HepG2 (cell line): ENCODE measurements around the gene AFF2. TPM values are rescaled to one million over a fixed set of nuclear protein-coding genes. Genes with fewer than 3 reads are reported as not detected.

Source experiments
- ATAC-seq: fragments of 200-7000 bp; cut with Tn5 transposase; 3 replicates; pipeline ENCODE4 v1.9.1; 2020; ENCODE audit warnings: mild to moderate bottlenecking, moderate library complexity
- BruUV-seq: library from RNA; stranded (reverse); fragments of 400-500 nt; replicated peaks from 2 replicates; lab custom pipeline; 2021; lab: Mats Ljungman, UMichigan
- CTCF ChIA-PET: fragments of 300-600 bp; formaldehyde crosslinking; extraction: SDS; loops from one replicate; lab custom pipeline; 2021; ENCODE audit warnings: low total read pairs, inconsistent platforms, low intra/inter-chr PET ratio; lab: Yijun Ruan, JAX
- POLR2A ChIA-PET: fragments of 350-600 bp; sonication (Branson Sonifier 250); formaldehyde crosslinking; loops from one replicate; lab custom pipeline; 2020; ENCODE audit warnings: antibody characterized with exemption, inconsistent platforms; lab: Yijun Ruan, JAX
- DNase-seq: peaks from one replicate; pipeline ENCODE4 v3.0.0-alpha.2; 2015; ENCODE audit warnings: low spot score
- FAIRE-seq: peaks from 3 replicates; lab custom pipeline; 2011; peaks lifted over from hg19 to GRCh38; lab: Jason Lieb, UNC
- H2AFZ ChIP-seq: one replicate; pipeline ENCODE4 v1.6.1; 2011; ENCODE audit warnings: low read length, inconsistent platforms
- H3K27ac ChIP-seq: fragments of 300-600 bp; 3 replicates; pipeline ENCODE4 v1.8.0; 2011; ENCODE audit warnings: mixed run types, mild to moderate bottlenecking, mixed read lengths, low read length, inconsistent platforms; ENCODE audit not compliant: insufficient read depth; ENCODE audit errors: extremely low read length
- H3K27me3 ChIP-seq, 2 experiments: fragments of 200-600 bp in 1 of 2; 2 replicates in 1 of 2; 3 replicates in 1 of 2; pipeline versions ENCODE4 v1.6.0 to v1.8.0; 2011; ENCODE audit warnings: low read length in 2 of 2, mild to moderate bottlenecking in 2 of 2, moderate library complexity in 2 of 2, inconsistent platforms in 1 of 2; ENCODE audit not compliant: insufficient read depth in 2 of 2, control insufficient read depth in 1 of 2
- H3K36me3 ChIP-seq, 2 experiments: fragments of 200-600 bp in 1 of 2; replicated peaks in 1 of 2; 2 replicates in 1 of 2; 3 replicates in 1 of 2; pipeline versions ENCODE4 v1.5.1 to v1.8.0; 2011; ENCODE audit warnings: low read length in 2 of 2, inconsistent platforms in 1 of 2; ENCODE audit not compliant: insufficient read depth in 2 of 2, control insufficient read depth in 1 of 2
- H3K4me1 ChIP-seq: 2 replicates; pipeline ENCODE4 v1.5.1; 2012; ENCODE audit warnings: low read length, inconsistent platforms; ENCODE audit not compliant: insufficient read depth
- H3K4me2 ChIP-seq: 2 replicates; pipeline ENCODE4 v1.6.0; 2011; ENCODE audit warnings: low read depth, low read length, inconsistent platforms
- H3K4me3 ChIP-seq, 3 experiments: fragments of 200-600 bp in 1 of 3; sonication (generic), shearing (Covaris generic) in 1 of 3; replicated peaks in 1 of 3; 2 replicates each; pipeline ENCODE4 v1.5.1; 2011 to 2016; ENCODE audit warnings: low read length in 3 of 3, inconsistent platforms in 2 of 3, low read depth in 2 of 3, mild to moderate bottlenecking in 2 of 3, control low read depth in 1 of 3, mixed read lengths in 1 of 3; ENCODE audit not compliant: insufficient read depth in 1 of 3
- H3K79me2 ChIP-seq: one replicate; pipeline ENCODE4 v1.6.1; 2011; ENCODE audit warnings: low read length, inconsistent platforms; ENCODE audit not compliant: insufficient read depth
- H3K9ac ChIP-seq: 2 replicates; pipeline ENCODE4 v1.6.0; 2011; ENCODE audit warnings: mild to moderate bottlenecking, low read depth, low read length, inconsistent platforms; ENCODE audit not compliant: insufficient read depth
- H3K9me3 ChIP-seq: 2 replicates; pipeline ENCODE4 v1.5.1; 2012; ENCODE audit warnings: mild to moderate bottlenecking, low read length
- H4K20me1 ChIP-seq: 2 replicates; pipeline ENCODE4 v1.6.0; 2011; ENCODE audit warnings: inconsistent platforms, mild to moderate bottlenecking, low read length, moderate library complexity; ENCODE audit not compliant: insufficient read depth
- ARID3A ChIP-seq: IDR thresholded peaks from 2 replicates; pipeline ENCODE4 v1.6.1; 2012; ENCODE audit warnings: low read depth, low read length, improper control_type of control experiment
- DNMT3B ChIP-seq: conservative IDR thresholded peaks from 2 replicates; pipeline ENCODE4 v1.6.1; 2016; ENCODE audit warnings: missing biosample characterization, control low read depth
- EZH2 ChIP-seq: conservative IDR thresholded peaks from 2 replicates; pipeline ENCODE4 v1.6.1; 2012; ENCODE audit warnings: mild to moderate bottlenecking, low read depth, low read length, moderate library complexity
- MTF1 ChIP-seq: sonication (generic); formaldehyde crosslinking; IDR thresholded peaks from 2 replicates; pipeline ENCODE4 v1.5.0; 2020; ENCODE audit warnings: missing genetic modification reagents
- SMAD9 ChIP-seq: sonication (generic); formaldehyde crosslinking; IDR thresholded peaks from 2 replicates; pipeline ENCODE4 v1.5.1; 2020; ENCODE audit warnings: mild to moderate bottlenecking, missing genetic modification reagents
- SRY ChIP-seq: sonication (generic); formaldehyde crosslinking; IDR thresholded peaks from 2 replicates; pipeline ENCODE4 v1.8.0; 2022; ENCODE audit warnings: mild to moderate bottlenecking, missing genetic modification reagents
- TBX3 ChIP-seq: fragments of 450-650 bp; IDR thresholded peaks from 2 replicates; pipeline ENCODE4 v1.6.1; 2017; ENCODE audit warnings: antibody characterized with exemption, mild to moderate bottlenecking, inconsistent platforms, borderline replicate concordance
- TEF ChIP-seq: sonication (generic); formaldehyde crosslinking; IDR thresholded peaks from 2 replicates; pipeline ENCODE4 v1.5.0; 2020; ENCODE audit warnings: missing genetic modification reagents
- ZBED4 ChIP-seq: sonication (generic); formaldehyde crosslinking; IDR thresholded peaks from 2 replicates; pipeline ENCODE4 v1.4.0; 2020; ENCODE audit warnings: missing genetic modification reagents, borderline replicate concordance
- ZNF274 ChIP-seq: sonication (generic); formaldehyde crosslinking; IDR thresholded peaks from 2 replicates; pipeline ENCODE4 v1.5.1; 2020; ENCODE audit warnings: mild to moderate bottlenecking, missing genetic modification reagents
- ZNF30 ChIP-seq: sonication (generic); formaldehyde crosslinking; IDR thresholded peaks from 2 replicates; pipeline ENCODE4 v1.5.0; 2020; ENCODE audit warnings: mild to moderate bottlenecking, missing genetic modification reagents
- ZNF7 ChIP-seq: IDR thresholded peaks from 2 replicates; pipeline ENCODE4 v1.6.1; 2016; ENCODE audit warnings: missing biosample characterization, missing genetic modification reagents
- in situ Hi-C: cut with HindIII; loops from 2 replicates; pipeline ENCODE4 v1.10.0; 2017; ENCODE audit warnings: low pct_unique_long_range_greater_than_20kb; ENCODE audit not compliant: extremely low pct_ligation_motif_present
- intact Hi-C: fragments of 100-400 bp; cut with micrococcal nuclease; formaldehyde crosslinking; loops from one replicate; pipeline ENCODE4 v1.10.0; 2022; ENCODE audit not compliant: unreplicated experiment
- polyA plus RNA-seq, 8 experiments: library from polyadenylated mRNA; depleted of rRNA in 3 of 8; stranded (reverse) in 7 of 8; unstranded in 1 of 8; fragments of >200 nt; fragmentation: Illumina TruSeq in 4 of 8; extraction: Trizol in 4 of 8; gene quantifications; 2 replicates each; pipeline versions ENCODE4 v1.2.1 to v1.2.3, GENCODE V29; 2011 to 2016; ENCODE audit warnings: low read depth in 4 of 8, missing spikeins in 1 of 8, mixed read lengths in 1 of 8; ENCODE audit not compliant: insufficient read depth in 1 of 8
- total RNA-seq, 5 experiments: library from RNA; depleted of rRNA; stranded (reverse); fragments of >200 nt; fragmentation: Illumina TruSeq; extraction: Trizol; gene quantifications; 2 replicates each; pipeline ENCODE4 v1.2.3, GENCODE V29; 2016; ENCODE audit warnings: low read depth in 1 of 5
- TF ChIP-seq, protein P1 (sequence below): sonication (generic); formaldehyde crosslinking; IDR thresholded peaks from 2 replicates; pipeline ENCODE4 v1.8.1; 2023; ENCODE audit warnings: mild to moderate bottlenecking, moderate library complexity, missing genetic modification reagents
- TF ChIP-seq, protein P2 (sequence below): sonication (generic); formaldehyde crosslinking; IDR thresholded peaks from 2 replicates; pipeline ENCODE4 v1.4.0; 2020; ENCODE audit warnings: missing genetic modification reagents, borderline replicate concordance

The AFF2 gene
- total and polyA plus RNA-seq, 2 of the 13 experiments (the other 11 are each of a cell fraction or from before 2014, with no cell fraction given) = not detected

- CTCF ChIA-PET = no interaction called here
- no TSS peak for BruUV-seq
- intact Hi-C loops = no loop called here
- TF ChIP-seq ZBED4 (CRISPR knock-in tag) = no peak
- TF ChIP-seq, protein P1, sequence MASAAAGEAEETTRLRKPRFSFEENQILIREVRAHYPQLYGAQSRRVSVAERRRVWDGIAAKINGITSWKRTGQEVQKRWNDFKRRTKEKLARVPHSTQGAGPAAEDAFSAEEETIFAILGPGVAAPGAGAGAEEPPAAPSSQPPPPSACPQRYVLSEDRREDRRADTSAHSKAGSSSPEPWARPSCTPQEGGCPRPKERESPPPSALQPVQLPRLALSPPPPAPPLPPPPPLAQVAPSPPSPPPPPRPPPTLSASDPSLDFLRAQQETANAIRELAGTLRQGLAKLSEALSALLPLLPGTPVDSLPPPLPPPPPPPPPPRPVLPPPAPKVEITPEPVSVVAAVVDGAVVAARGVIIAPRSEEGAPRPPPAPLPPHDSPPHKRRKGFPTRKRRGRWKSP (CRISPR knock-in tag) = no peak
- no peak for TF ChIP-seq ZNF30 (CRISPR knock-in tag)
- no peak for TF ChIP-seq EZH2
- TF ChIP-seq, protein P2, sequence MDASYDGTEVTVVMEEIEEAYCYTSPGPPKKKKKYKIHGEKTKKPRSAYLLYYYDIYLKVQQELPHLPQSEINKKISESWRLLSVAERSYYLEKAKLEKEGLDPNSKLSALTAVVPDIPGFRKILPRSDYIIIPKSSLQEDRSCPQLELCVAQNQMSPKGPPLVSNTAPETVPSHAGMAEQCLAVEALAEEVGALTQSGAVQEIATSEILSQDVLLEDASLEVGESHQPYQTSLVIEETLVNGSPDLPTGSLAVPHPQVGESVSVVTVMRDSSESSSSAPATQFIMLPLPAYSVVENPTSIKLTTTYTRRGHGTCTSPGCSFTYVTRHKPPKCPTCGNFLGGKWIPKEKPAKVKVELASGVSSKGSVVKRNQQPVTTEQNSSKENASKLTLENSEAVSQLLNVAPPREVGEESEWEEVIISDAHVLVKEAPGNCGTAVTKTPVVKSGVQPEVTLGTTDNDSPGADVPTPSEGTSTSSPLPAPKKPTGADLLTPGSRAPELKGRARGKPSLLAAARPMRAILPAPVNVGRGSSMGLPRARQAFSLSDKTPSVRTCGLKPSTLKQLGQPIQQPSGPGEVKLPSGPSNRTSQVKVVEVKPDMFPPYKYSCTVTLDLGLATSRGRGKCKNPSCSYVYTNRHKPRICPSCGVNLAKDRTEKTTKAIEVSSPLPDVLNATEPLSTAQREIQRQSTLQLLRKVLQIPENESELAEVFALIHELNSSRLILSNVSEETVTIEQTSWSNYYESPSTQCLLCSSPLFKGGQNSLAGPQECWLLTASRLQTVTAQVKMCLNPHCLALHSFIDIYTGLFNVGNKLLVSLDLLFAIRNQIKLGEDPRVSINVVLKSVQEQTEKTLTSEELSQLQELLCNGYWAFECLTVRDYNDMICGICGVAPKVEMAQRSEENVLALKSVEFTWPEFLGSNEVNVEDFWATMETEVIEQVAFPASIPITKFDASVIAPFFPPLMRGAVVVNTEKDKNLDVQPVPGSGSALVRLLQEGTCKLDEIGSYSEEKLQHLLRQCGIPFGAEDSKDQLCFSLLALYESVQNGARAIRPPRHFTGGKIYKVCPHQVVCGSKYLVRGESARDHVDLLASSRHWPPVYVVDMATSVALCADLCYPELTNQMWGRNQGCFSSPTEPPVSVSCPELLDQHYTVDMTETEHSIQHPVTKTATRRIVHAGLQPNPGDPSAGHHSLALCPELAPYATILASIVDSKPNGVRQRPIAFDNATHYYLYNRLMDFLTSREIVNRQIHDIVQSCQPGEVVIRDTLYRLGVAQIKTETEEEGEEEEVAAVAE (CRISPR knock-in tag) = no peak
- no peak for TF ChIP-seq ZNF274 (CRISPR knock-in tag)
- TF ChIP-seq DNMT3B (CRISPR knock-in tag) = no peak
- TF ChIP-seq TEF (CRISPR knock-in tag) = no peak
- TF ChIP-seq MTF1 (CRISPR knock-in tag) = no peak
- no peak for TF ChIP-seq ARID3A
- no peak for TF ChIP-seq ZNF7 (CRISPR knock-in tag)
- no peak for TF ChIP-seq SRY
- TF ChIP-seq SMAD9 (CRISPR knock-in tag) = no peak
- TF ChIP-seq TBX3 = no peak
Measured at GRCh38 chrX:148659481-148659880, 159.1 kb downstream of the AFF2 start.

More at GRCh38 chrX:148659481-148659880, 159.1 kb downstream of the AFF2 start:
- DNase-seq = no peak
- in situ Hi-C loops = no loop called here
- no peak overlapping the region for H2AFZ ChIP-seq
- H4K20me1 ChIP-seq = no peaks in the 10 kb centered on the region
- no peak overlapping the region for H3K4me2 ChIP-seq
- H3K4me1 ChIP-seq = no peaks in the 10 kb centered on the region
- H3K9me3 ChIP-seq = no peaks in the 10 kb centered on the region; the same call in 1 of the 2 replicates
- H3K27me3 ChIP-seq = no peaks in the 10 kb centered on the region
- ATAC-seq = no peak
- no peaks in the 10 kb centered on the region for H3K79me2 ChIP-seq
- H3K36me3 ChIP-seq = no peaks in the 10 kb centered on the region
- no peak overlapping the region for H3K27ac ChIP-seq
- POLR2A ChIA-PET = no interaction called here
- no peak overlapping the region for H3K9ac ChIP-seq
- FAIRE-seq = no peak
- no peak overlapping the region for H3K4me3 ChIP-seq
